ENCODE results near the gene PAFAH2. TPM values are rescaled to one million over a fixed set of nuclear protein-coding genes. Genes with fewer than 3 reads are reported as not detected.
"Not testable (repeated sequence)": the region's sequence is repeated elsewhere in the genome, so short reads cannot be mapped to it uniquely, and the experiment has no call there.

PAFAH2 gene
- total RNA-seq, 1 donor from 2014 or later = 43.6 TPM

- DNase-seq (ENCODE audit: low spot score) = no peak
These were observed 12.2 kb downstream of the PAFAH2 start for GRCh38 chr1:25985670-25986069.

GRCh38 chr1:25985171-25985570, 12.7 kb downstream of the PAFAH2 start:
- DNase-seq (ENCODE audit: low spot score) = no peak

GRCh38 chr1:25979210-25979609, 18.7 kb downstream of the PAFAH2 start:
- no peak for DNase-seq (ENCODE audit: low spot score)

GRCh38 chr1:25978403-25978802, 19.5 kb downstream of the PAFAH2 start:
- DNase-seq (ENCODE audit: low spot score) = no peak

GRCh38 chr1:25977801-25978200, 20.1 kb downstream of the PAFAH2 start:
- DNase-seq (ENCODE audit: low spot score) = no peak

- DNase-seq (ENCODE audit: low spot score) = no peak
These were observed 24.1 kb downstream of the PAFAH2 start for GRCh38 chr1:25973610-25974321.

GRCh38 chr1:25971811-25972180, 26.1 kb downstream of the PAFAH2 start:
- no peak for DNase-seq (ENCODE audit: low spot score)

- DNase-seq (ENCODE audit: low spot score) = no peak
These were observed 26.6 kb downstream of the PAFAH2 start for GRCh38 chr1:25971066-25971810.

GRCh38 chr1:25967308-25967707, 30.6 kb downstream of the PAFAH2 start:
- no peak for DNase-seq (ENCODE audit: low spot score)

- DNase-seq (ENCODE audit: low spot score) = no peak
These were observed 38.3 kb downstream of the PAFAH2 start for GRCh38 chr1:25959611-25960010.

GRCh38 chr1:25958465-25958864, 39.4 kb downstream of the PAFAH2 start:
- no peak for DNase-seq (ENCODE audit: low spot score)

- DNase-seq (ENCODE audit: low spot score) = no peak
These were observed 42.3 kb downstream of the PAFAH2 start for GRCh38 chr1:25955553-25955952.

GRCh38 chr1:25954282-25954938, 43.5 kb downstream of the PAFAH2 start:
- no peak for DNase-seq (ENCODE audit: low spot score)

- DNase-seq (ENCODE audit: low spot score) = peak; percentile 31
These were observed 44.9 kb downstream of the PAFAH2 start for GRCh38 chr1:25952841-25953401.

- no peak for DNase-seq (ENCODE audit: low spot score)
These were observed 49.2 kb downstream of the PAFAH2 start for GRCh38 chr1:25948641-25949040.

GRCh38 chr1:25947027-25947426, 50.8 kb downstream of the PAFAH2 start:
- no peak for DNase-seq (ENCODE audit: low spot score)

- no peak for DNase-seq (ENCODE audit: low spot score)
These were observed 52.1 kb downstream of the PAFAH2 start for GRCh38 chr1:25945761-25946160.

- no peak for DNase-seq (ENCODE audit: low spot score)
These were observed 52.9 kb downstream of the PAFAH2 start for GRCh38 chr1:25944986-25945385.

- DNase-seq (ENCODE audit: low spot score) = not testable (repeated sequence)
These were observed 54.4 kb downstream of the PAFAH2 start for GRCh38 chr1:25943511-25943910.

GRCh38 chr1:25936947-25937346, 60.9 kb downstream of the PAFAH2 start:
- DNase-seq (ENCODE audit: low spot score) = no peak

GRCh38 chr1:25933479-25934365, 64.1 kb downstream of the PAFAH2 start:
- DNase-seq (ENCODE audit: low spot score) = no peak

Measured in mucosa of gallbladder (tissue), 1 donor.